Activated T-helper 1 cell treated with anti-CD3 and anti-CD28 coated beads, Interleukin-12 subunit alpha, Interleukin-12 subunit beta, Interleukin-2, Interleukin-4 antibody, amounts not matched to agents 30 ng/mL and 10 ng/mL and 1 ng/mL, durations not matched to agents 14 hours and 24 hours and 36 hours (primary cell): Measurements from ENCODE around the gene GEMIN4. TPM values are rescaled to one million over a fixed set of nuclear protein-coding genes. Genes with fewer than 3 reads are reported as not detected.

ENCODE experiments used
- DNase-seq: peaks from one replicate; pipeline ENCODE4 v3.0.0; 2021; ENCODE audit warnings: low spot score
- H3K27ac Mint-ChIP-seq: one replicate; pipeline ENCODE4 v1.8.0; 2021; ENCODE audit warnings: mild to moderate bottlenecking, mixed read lengths
- H3K27me3 Mint-ChIP-seq: one replicate; pipeline ENCODE4 v1.8.0; 2022; ENCODE audit warnings: mild to moderate bottlenecking, moderate library complexity, mixed read lengths; ENCODE audit not compliant: insufficient read depth
- H3K36me3 Mint-ChIP-seq: one replicate; pipeline ENCODE4 v1.8.0; 2021; ENCODE audit warnings: low read depth, mixed read lengths
- H3K4me1 Mint-ChIP-seq: one replicate; pipeline ENCODE4 v1.8.0; 2021; ENCODE audit warnings: low read depth, mixed read lengths
- H3K4me3 Mint-ChIP-seq: one replicate; pipeline ENCODE4 v1.8.0; 2021; ENCODE audit warnings: mild to moderate bottlenecking, moderate library complexity, mixed read lengths
- H3K9me3 Mint-ChIP-seq: one replicate; pipeline ENCODE4 v1.8.0; 2021; ENCODE audit warnings: mixed read lengths
- intact Hi-C: fragments of 100-400 bp; cut with micrococcal nuclease; formaldehyde crosslinking; loops from one replicate; pipeline ENCODE4 v1.15.1; 2024
- total RNA-seq: library from RNA; stranded (reverse); gene quantifications from 2 replicates; pipeline ENCODE4 v1.2.3, GENCODE V29; 2022

Gene GEMIN4
- total RNA-seq, 1 donor from 2014 or later, result 68.6 TPM

- intact Hi-C loops, result no loop called here
- Mint-ChIP-seq H3K9me3 (no peaks in the 10 kb centered on the region), H3K27me3 (no peaks in the 10 kb centered on the region), H3K4me1 (peaks cover 27% of the 10 kb centered on the region), H3K27ac (no peak overlapping the region), H3K4me3 (no peak overlapping the region), H3K36me3 (peaks cover 62% of the 10 kb centered on the region)
- DNase-seq, result no peak
Observed at GRCh38 chr17:746181-746580, 5.9 kb downstream of the GEMIN4 start.

GRCh38 chr17:745406-745805 is 6.7 kb downstream of the GEMIN4 start:
- DNase-seq, result no peak
- H3K36me3 Mint-ChIP-seq, result peaks cover 64% of the 10 kb centered on the region
- no peaks in the 10 kb centered on the region for H3K9me3 Mint-ChIP-seq
- H3K4me3 Mint-ChIP-seq, result no peak overlapping the region
- intact Hi-C loops, result no loop called here
- H3K27ac Mint-ChIP-seq, result no peak overlapping the region
- H3K27me3 Mint-ChIP-seq, result no peaks in the 10 kb centered on the region
- H3K4me1 Mint-ChIP-seq, result peaks cover 27% of the 10 kb centered on the region

- Mint-ChIP-seq H3K36me3 (peaks cover 64% of the 10 kb centered on the region), H3K27me3 (no peaks in the 10 kb centered on the region), H3K9me3 (no peaks in the 10 kb centered on the region), H3K27ac (no peak overlapping the region), H3K4me3 (no peak overlapping the region), H3K4me1 (peaks cover 26% of the 10 kb centered on the region)
- no peak for DNase-seq
- intact Hi-C loops, result no loop called here
Observed at GRCh38 chr17:744937-745336, 7.1 kb downstream of the GEMIN4 start.

GRCh38 chr17:743139-743538 is 8.9 kb downstream of the GEMIN4 start:
- H3K27me3 Mint-ChIP-seq, result no peaks in the 10 kb centered on the region
- intact Hi-C loops, result no loop called here
- H3K4me1 Mint-ChIP-seq, result peaks cover 19% of the 10 kb centered on the region
- H3K27ac Mint-ChIP-seq, result no peak overlapping the region
- no peak for DNase-seq
- no peak overlapping the region for H3K4me3 Mint-ChIP-seq
- peaks cover 57% of the 10 kb centered on the region for H3K36me3 Mint-ChIP-seq
- H3K9me3 Mint-ChIP-seq, result no peaks in the 10 kb centered on the region

- H3K27me3 Mint-ChIP-seq, result no peaks in the 10 kb centered on the region
- no peak overlapping the region for H3K4me3 Mint-ChIP-seq
- peaks cover 15% of the 10 kb centered on the region for H3K4me1 Mint-ChIP-seq
- H3K27ac Mint-ChIP-seq, result no peak overlapping the region
- no peaks in the 10 kb centered on the region for H3K9me3 Mint-ChIP-seq
- intact Hi-C loops, result no loop called here
- peaks cover 52% of the 10 kb centered on the region for H3K36me3 Mint-ChIP-seq
- no peak for DNase-seq
Observed at GRCh38 chr17:742147-742793, 9.8 kb downstream of the GEMIN4 start.

GRCh38 chr17:740240-741017 is 11.6 kb downstream of the GEMIN4 start:
- intact Hi-C loops, result loop anchor here (1.0 kb wide), 2 partner anchors 8 to 12 kb away; partner anchors contain the start of genes GEMIN4 and TLCD3A
- no peaks in the 10 kb centered on the region for H3K9me3 Mint-ChIP-seq
- H3K4me1 Mint-ChIP-seq, result peaks cover 15% of the 10 kb centered on the region
- no peaks in the 10 kb centered on the region for H3K27me3 Mint-ChIP-seq
- DNase-seq, result peak; percentile 11
- peak overlapping the region; percentile 64 for H3K27ac Mint-ChIP-seq
- H3K36me3 Mint-ChIP-seq, result peaks cover 51% of the 10 kb centered on the region
- peak overlapping the region; percentile 12 for H3K4me3 Mint-ChIP-seq

- Mint-ChIP-seq H3K27ac (no peak overlapping the region), H3K4me1 (peaks cover 31% of the 10 kb centered on the region), H3K27me3 (no peaks in the 10 kb centered on the region), H3K9me3 (no peaks in the 10 kb centered on the region), H3K36me3 (peaks cover 51% of the 10 kb centered on the region), H3K4me3 (no peak overlapping the region)
- no peak for DNase-seq
- intact Hi-C loops, result no loop called here
Observed at GRCh38 chr17:737561-738113, 14.4 kb downstream of the GEMIN4 start.

GRCh38 chr17:733743-734142 is 18.3 kb downstream of the GEMIN4 start:
- peak overlapping the region; percentile 95 for H3K27ac Mint-ChIP-seq
- DNase-seq, result no peak

GRCh38 chr17:732902-733720 is 19.0 kb downstream of the GEMIN4 start:
- H3K9me3 Mint-ChIP-seq, result no peaks in the 10 kb centered on the region
- peaks cover 28% of the 10 kb centered on the region for H3K4me1 Mint-ChIP-seq
- H3K4me3 Mint-ChIP-seq, result peak overlapping the region; percentile 90
- H3K36me3 Mint-ChIP-seq, result peaks cover 23% of the 10 kb centered on the region
- H3K27me3 Mint-ChIP-seq, result peaks cover 3% of the 10 kb centered on the region
- H3K27ac Mint-ChIP-seq, result peak overlapping the region; percentile 95
- DNase-seq, result peak; percentile 20
- intact Hi-C loops, result loop anchor here (1.0 kb wide), 4 partner anchors 7 to 48 kb away; partner anchors contain the start of genes GEMIN4 and VPS53

More at GRCh38 chr17:733743-734142, 18.3 kb downstream of the GEMIN4 start:
- Mint-ChIP-seq H3K27me3 (peaks cover 2% of the 10 kb centered on the region), H3K4me3 (peak overlapping the region; percentile 90), H3K36me3 (peaks cover 27% of the 10 kb centered on the region), H3K4me1 (peaks cover 28% of the 10 kb centered on the region), H3K9me3 (no peaks in the 10 kb centered on the region)
- intact Hi-C loops, result loop anchor here (1.0 kb wide), 1 partner anchor 19 kb away; the partner anchor contains the start of gene GEMIN4

- H3K9me3 Mint-ChIP-seq, result no peaks in the 10 kb centered on the region
- H3K27ac Mint-ChIP-seq, result peak within 1 kb of the TSS; percentile 95
- H3K27me3 Mint-ChIP-seq, result peaks cover 6% of the 10 kb centered on the region
- peak within 1 kb of the TSS; percentile 90 for H3K4me3 Mint-ChIP-seq
- intact Hi-C loops, result loop anchor here (1.0 kb wide), 3 partner anchors 8 to 49 kb away; partner anchors contain the start of gene VPS53
- peaks cover 28% of the 10 kb centered on the region for H3K4me1 Mint-ChIP-seq
- DNase-seq, result peak; percentile 61
- H3K36me3 Mint-ChIP-seq, result peaks cover 21% of the 10 kb centered on the region
Observed at GRCh38 chr17:732067-732901, 19.8 kb downstream of the GEMIN4 start, which contains the start of gene TLCD3A. Gene TLCD3A, plus strand, starts transcription at chr17:732596. Its CDS starts 52 bp downstream, at chr17:732648.

- intact Hi-C loops, result loop anchor here (1.0 kb wide), 3 partner anchors 9 to 50 kb away; partner anchors contain the start of gene VPS53
- peaks cover 6% of the 10 kb centered on the region for H3K27me3 Mint-ChIP-seq
- peaks cover 28% of the 10 kb centered on the region for H3K4me1 Mint-ChIP-seq
- H3K27ac Mint-ChIP-seq, result peak overlapping the region; percentile 67
- H3K36me3 Mint-ChIP-seq, result peaks cover 21% of the 10 kb centered on the region
- H3K4me3 Mint-ChIP-seq, result peak overlapping the region; percentile 78
- DNase-seq, result no peak
- no peaks in the 10 kb centered on the region for H3K9me3 Mint-ChIP-seq
Observed at GRCh38 chr17:731644-732066, 20.4 kb downstream of the GEMIN4 start.
